Mesenchymal stem cell (in vitro differentiated cells and primary cell): Measurements from ENCODE around the gene FSTL3.
A peak's percentile ranks its signal among the peaks of the same experiment; 100 is the strongest.
"Not testable (repeated sequence)": the region's sequence is repeated elsewhere in the genome, so short reads cannot be mapped to it uniquely, and the experiment has no call there.

Experiments
- DNase-seq: peaks from one replicate; pipeline ENCODE4 v3.0.0-alpha.2; 2013
- H2AFZ ChIP-seq: one replicate; pipeline ENCODE4 v1.6.1; 2013; ENCODE audit warnings: low read depth, mild to moderate bottlenecking, control low read depth, inconsistent platforms, low read length, moderate library complexity
- H2AK5ac ChIP-seq: 2 replicates; pipeline ENCODE4 v1.6.1; 2013; ENCODE audit warnings: low read length, moderate library complexity, mild to moderate bottlenecking, inconsistent platforms; ENCODE audit not compliant: severe bottlenecking
- H2BK120ac ChIP-seq: one replicate; pipeline ENCODE4 v1.6.1; 2013; ENCODE audit warnings: low read depth, mild to moderate bottlenecking, inconsistent platforms, low read length, moderate library complexity
- H2BK12ac ChIP-seq, 2 experiments: one replicate each; pipeline ENCODE4 v1.6.1; 2013; ENCODE audit warnings: inconsistent platforms in 2 of 2, low read length in 2 of 2, mild to moderate bottlenecking in 2 of 2, moderate library complexity in 2 of 2, control low read depth in 1 of 2
- H2BK15ac ChIP-seq: one replicate; pipeline ENCODE4 v1.6.1; 2013; ENCODE audit warnings: mild to moderate bottlenecking, low read depth, inconsistent platforms; ENCODE audit not compliant: poor library complexity, severe bottlenecking
- H2BK5ac ChIP-seq: 2 replicates; pipeline ENCODE4 v1.6.1; 2013; ENCODE audit warnings: low read depth, mild to moderate bottlenecking, low read length, control low read depth, inconsistent platforms; ENCODE audit not compliant: poor library complexity, severe bottlenecking
- H3K14ac ChIP-seq, 2 experiments: one replicate each; pipeline ENCODE4 v1.6.1; 2013; ENCODE audit warnings: inconsistent platforms in 2 of 2, low read length in 2 of 2, control low read depth in 1 of 2, mild to moderate bottlenecking in 1 of 2, moderate library complexity in 1 of 2
- H3K18ac ChIP-seq, 2 experiments: one replicate each; pipeline ENCODE4 v1.6.1; 2013; ENCODE audit warnings: inconsistent platforms in 2 of 2, low read length in 2 of 2, control low read depth in 1 of 2, low read depth in 1 of 2, mild to moderate bottlenecking in 1 of 2
- H3K23ac ChIP-seq, 2 experiments: one replicate each; pipeline ENCODE4 v1.6.1; 2013; ENCODE audit warnings: inconsistent platforms in 2 of 2, low read length in 2 of 2, mild to moderate bottlenecking in 2 of 2, moderate library complexity in 2 of 2, control low read depth in 1 of 2
- H3K27ac ChIP-seq: 2 replicates; pipeline ENCODE4 v1.5.1; 2013; ENCODE audit warnings: mild to moderate bottlenecking, moderate library complexity, low read length, control low read depth, inconsistent platforms; ENCODE audit not compliant: poor library complexity, severe bottlenecking
- H3K27me3 ChIP-seq, 2 experiments: 2 replicates each; pipeline versions ENCODE4 v1.6.1 to v1.7.0; 2013; ENCODE audit warnings: low read length in 2 of 2, mild to moderate bottlenecking in 2 of 2, moderate library complexity in 2 of 2, control low read depth in 1 of 2, inconsistent platforms in 1 of 2; ENCODE audit not compliant: control insufficient read depth in 1 of 2, insufficient read depth in 1 of 2
- H3K36me3 ChIP-seq, 2 experiments: 2 replicates each; pipeline versions ENCODE4 v1.6.1 to v1.7.0; 2013; ENCODE audit warnings: low read length in 2 of 2, control low read depth in 1 of 2, inconsistent platforms in 1 of 2, low read depth in 1 of 2, mild to moderate bottlenecking in 1 of 2; ENCODE audit not compliant: insufficient read depth in 2 of 2, control insufficient read depth in 1 of 2
- H3K4ac ChIP-seq, 2 experiments: one replicate each; pipeline ENCODE4 v1.6.1; 2013; ENCODE audit warnings: inconsistent platforms in 2 of 2, low read length in 2 of 2, mild to moderate bottlenecking in 2 of 2, moderate library complexity in 2 of 2, control low read depth in 1 of 2, low read depth in 1 of 2
- H3K4me1 ChIP-seq: 2 replicates; pipeline ENCODE4 v1.6.1; 2013; ENCODE audit warnings: low read depth, low read length, control low read depth; ENCODE audit not compliant: control insufficient read depth, insufficient read depth
- H3K4me2 ChIP-seq: 2 replicates; pipeline ENCODE4 v1.6.1; 2013; ENCODE audit warnings: low read length, mild to moderate bottlenecking, inconsistent platforms; ENCODE audit not compliant: poor library complexity, severe bottlenecking
- H3K4me3 ChIP-seq, 2 experiments: 2 replicates each; pipeline versions ENCODE4 v1.5.1 to v1.7.0; 2013; ENCODE audit warnings: low read length in 2 of 2, mild to moderate bottlenecking in 2 of 2, control low read depth in 1 of 2, low read depth in 1 of 2; ENCODE audit not compliant: insufficient read depth in 1 of 2
- H3K79me1 ChIP-seq: replicated peaks from 2 replicates; pipeline ENCODE4 v1.6.1; 2013; ENCODE audit warnings: mild to moderate bottlenecking, control low read depth, low read length, inconsistent platforms; ENCODE audit not compliant: poor library complexity, severe bottlenecking
- H3K9ac ChIP-seq: 2 replicates; pipeline ENCODE4 v1.7.0; 2013; ENCODE audit warnings: mild to moderate bottlenecking, low read length, moderate library complexity
- H3K9me3 ChIP-seq: 2 replicates; pipeline ENCODE4 v1.7.0; 2013; ENCODE audit warnings: mild to moderate bottlenecking, low read length; ENCODE audit not compliant: control insufficient read depth
- H4K8ac ChIP-seq: one replicate; pipeline ENCODE4 v1.6.1; 2013; ENCODE audit warnings: inconsistent platforms, mild to moderate bottlenecking, low read length, moderate library complexity
- H4K91ac ChIP-seq: one replicate; pipeline ENCODE4 v1.6.1; 2013; ENCODE audit warnings: mild to moderate bottlenecking, low read length, inconsistent platforms
- WGBS: methylation state at CpG from one replicate; pipeline ENCODE4 v1.1.7; 2013; ENCODE audit warnings: mixed read lengths; 5-methylcytosine and 5-hydroxymethylcytosine counted together

The FSTL3 gene

DNA sequence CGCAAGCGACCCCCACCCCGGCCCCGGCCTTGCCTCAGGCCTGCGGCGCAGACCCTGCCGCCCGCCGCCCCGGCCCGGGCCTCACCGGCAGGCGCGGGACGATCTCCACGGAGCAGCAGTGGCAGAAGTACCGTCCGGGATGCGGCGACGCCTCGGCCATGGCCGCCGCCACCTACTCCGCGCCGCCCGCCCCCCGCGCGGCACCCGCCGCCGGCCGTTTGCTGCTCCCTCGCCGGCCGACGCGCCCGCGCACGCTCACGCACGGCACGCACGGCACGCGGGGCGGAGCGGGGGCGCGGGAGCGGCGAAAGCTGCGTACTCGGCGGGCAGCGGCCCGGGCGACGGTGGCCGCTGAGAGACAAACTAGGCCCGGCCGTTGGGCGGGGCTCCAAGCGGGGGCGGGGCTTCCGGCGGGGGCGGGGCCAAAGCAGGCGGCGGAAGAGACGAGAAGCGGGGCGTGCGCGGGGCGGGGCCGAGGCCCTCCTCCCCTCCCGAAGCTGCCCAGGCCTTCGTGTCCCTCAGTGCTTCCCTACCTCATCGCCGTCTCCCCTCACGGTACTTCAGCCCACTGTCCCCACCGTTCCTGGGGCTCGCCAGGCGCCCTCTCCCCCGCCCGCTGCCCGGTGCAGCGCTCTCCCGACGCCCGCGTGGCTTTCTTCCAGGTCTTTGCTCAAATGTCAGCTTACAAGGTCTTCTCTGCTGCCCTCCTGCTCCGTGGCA is 13.1 kb upstream of the FSTL3 start, which contains the start of gene RNF126:
Gene RNF126 (minus strand): TSS at position 253 of the 720 bp plus-strand sequence. CDS start 93 bp downstream, at position 160.
- Histone ChIP-seq H2BK5ac (peak within 1 kb of the TSS; percentile 50), H3K23ac (peak within 1 kb of the TSS; percentile 75 to 82), H3K79me1 (peaks cover 1% of the 10 kb centered on the region), H3K4me2 (peak within 1 kb of the TSS; percentile 59), H2BK12ac (peak within 1 kb of the TSS; percentile 51 to 95), H4K8ac (peak within 1 kb of the TSS; percentile 100), H3K14ac (peak within 1 kb of the TSS; percentile 83 to 97), H3K36me3 (peaks cover 0 to 34% of the 10 kb centered on the region in 2 experiments), H3K4me1 (peaks cover 38% of the 10 kb centered on the region), H3K18ac (peak within 1 kb of the TSS; percentile 95 to 97), H3K4ac (peak within 1 kb of the TSS; percentile 97), H4K91ac (peak within 1 kb of the TSS; percentile 97), H3K27me3 (no peaks in the 10 kb centered on the region), H2BK120ac (peak within 1 kb of the TSS; percentile 64), H3K9ac (peak within 1 kb of the TSS; percentile 90), H3K9me3 (no peaks in the 10 kb centered on the region), H3K27ac (peak within 1 kb of the TSS; percentile 67), H3K4me3 (peak within 1 kb of the TSS; percentile 90 to 98), H2BK15ac (peak within 1 kb of the TSS; percentile 78), H2AK5ac (peak within 1 kb of the TSS; percentile 99), H2AFZ (peak within 1 kb of the TSS; percentile 90)
- 7% methylated on average over 68 of the region's 97 CpGs for WGBS
- DNase-seq, result peak; percentile 86

DNA sequence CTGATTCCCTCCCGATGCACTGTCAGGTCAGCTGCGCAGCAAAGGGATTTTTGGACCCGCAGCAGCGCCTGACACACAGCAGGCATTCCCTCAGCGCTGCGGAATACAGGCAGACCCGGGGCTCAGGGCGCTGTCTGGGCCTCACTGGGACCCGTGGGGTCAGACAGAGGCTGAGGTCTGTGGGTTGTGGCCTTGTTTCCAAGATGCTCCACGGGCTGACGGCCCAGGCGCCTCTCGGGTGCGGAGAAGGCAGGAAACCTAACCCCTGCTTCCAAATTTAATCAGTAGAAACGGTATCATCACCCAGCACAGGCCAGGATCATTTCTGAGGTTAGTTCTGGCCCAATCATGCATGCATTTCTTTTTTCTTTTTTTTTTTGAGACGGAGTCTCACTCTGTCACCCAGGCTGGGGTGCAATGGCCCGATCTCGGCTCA is 12.5 kb upstream of the FSTL3 start:
- Histone ChIP-seq H4K91ac (peak overlapping the region; percentile 97), H4K8ac (peak overlapping the region; percentile 100), H3K4ac (peak overlapping the region; percentile 97), H3K9me3 (no peaks in the 10 kb centered on the region), H2BK5ac (no peak overlapping the region), H2BK15ac (peak overlapping the region; percentile 78), H3K4me2 (peak overlapping the region; percentile 59), H2BK12ac (peak overlapping the region; percentile 51 to 95), H3K36me3 (peaks cover 0 to 28% of the 10 kb centered on the region in 2 experiments), H2AFZ (peak overlapping the region; percentile 90), H3K79me1 (peaks cover 1% of the 10 kb centered on the region), H2BK120ac (no peak overlapping the region), H3K23ac (no peak overlapping the region), H3K14ac (peak overlapping the region in 1 of 2 experiments; percentile 68), H3K4me1 (peaks cover 34% of the 10 kb centered on the region), H3K9ac (peak overlapping the region; percentile 86), H3K4me3 (peak overlapping the region; percentile 48 to 78), H3K18ac (peak overlapping the region; percentile 95 to 97), H2AK5ac (peak overlapping the region; percentile 99), H3K27me3 (no peaks in the 10 kb centered on the region), H3K27ac (peak overlapping the region; percentile 67)
- no peak for DNase-seq
- WGBS, result 87% methylated on average over 18 of the region's 18 CpGs

DNA sequence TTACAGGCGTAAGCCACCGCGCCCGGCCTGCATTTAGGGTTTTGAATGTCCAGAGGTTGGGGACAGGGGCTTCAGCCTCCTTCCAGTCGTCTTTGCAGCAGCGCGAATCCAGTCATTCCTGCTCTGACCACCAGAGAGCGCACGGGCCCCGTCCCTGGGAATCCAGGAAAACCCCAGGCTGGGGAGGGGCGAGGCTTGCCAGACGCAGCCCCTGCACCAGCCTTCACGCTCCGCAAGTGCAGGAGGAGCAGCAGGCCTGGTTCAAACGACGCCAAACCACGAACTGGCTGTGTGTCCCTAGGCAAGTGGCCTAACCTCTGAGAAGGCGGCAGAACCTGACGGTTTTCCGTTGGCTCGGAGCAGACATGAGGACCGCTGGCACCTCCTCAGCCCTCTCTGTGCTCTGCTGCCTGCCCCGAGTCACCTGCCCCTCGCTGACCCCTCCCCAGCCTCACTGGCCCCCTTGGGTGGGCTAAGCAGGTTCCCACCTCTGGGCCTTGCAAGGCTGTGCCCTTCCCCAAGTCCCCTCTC is 11.2 kb upstream of the FSTL3 start:
- Histone ChIP-seq H3K4me2 (peak overlapping the region; percentile 4), H3K4me3 (peak overlapping the region in 1 of 2 experiments; percentile 63), H2AK5ac (no peak overlapping the region), H3K27ac (no peak overlapping the region), H3K23ac (no peak overlapping the region), H3K9me3 (no peaks in the 10 kb centered on the region), H2AFZ (peak overlapping the region; percentile 11), H3K4me1 (peaks cover 28% of the 10 kb centered on the region), H3K36me3 (peaks cover 0 to 15% of the 10 kb centered on the region in 2 experiments), H3K27me3 (no peaks in the 10 kb centered on the region), H3K4ac (no peak overlapping the region), H3K18ac (peak overlapping the region in 1 of 2 experiments; percentile 5), H4K91ac (no peak overlapping the region), H2BK5ac (no peak overlapping the region), H2BK120ac (no peak overlapping the region), H3K9ac (peak overlapping the region; percentile 86), H3K14ac (no peak overlapping the region), H4K8ac (peak overlapping the region; percentile 93), H2BK15ac (no peak overlapping the region), H3K79me1 (peaks cover 1% of the 10 kb centered on the region), H2BK12ac (peak overlapping the region in 1 of 2 experiments; percentile 16)
- WGBS, result 15% methylated on average over 24 of the region's 24 CpGs
- DNase-seq, result peak; percentile 84

DNA sequence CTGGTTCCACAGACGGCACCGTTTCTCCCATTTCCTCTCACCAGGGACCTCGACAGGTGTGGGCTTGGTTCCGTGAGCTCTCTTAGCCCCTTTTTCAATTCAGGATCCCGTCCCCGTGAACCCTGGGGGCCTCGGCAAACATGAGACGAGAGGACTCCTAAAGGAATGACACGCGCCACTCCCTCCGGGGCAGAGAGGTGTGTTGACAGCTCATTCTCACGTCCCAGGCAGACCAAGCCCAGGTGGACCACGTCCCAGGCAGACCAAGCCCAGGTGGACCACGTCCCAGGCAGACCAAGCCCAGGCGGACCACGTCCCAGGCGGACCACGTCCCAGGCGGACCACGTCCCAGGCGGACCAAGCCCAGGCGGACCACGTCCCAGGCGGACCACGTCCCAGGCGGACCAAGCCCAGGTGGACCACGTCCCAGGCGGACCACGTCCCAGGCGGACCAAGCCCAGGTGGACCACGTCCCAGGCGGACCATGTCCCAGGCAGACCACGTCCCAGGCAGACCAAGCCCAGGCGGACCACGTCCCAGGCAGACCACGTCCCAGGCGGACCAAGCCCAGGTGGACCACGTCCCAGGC is 9.1 kb upstream of the FSTL3 start:
- H3K4me2 ChIP-seq, H2BK15ac ChIP-seq, H4K91ac ChIP-seq, H3K4me3 ChIP-seq, H2AK5ac ChIP-seq, H3K79me1 ChIP-seq, H2BK12ac ChIP-seq, H3K23ac ChIP-seq, H4K8ac ChIP-seq, H2BK5ac ChIP-seq, H2BK120ac ChIP-seq, H2AFZ ChIP-seq, H3K4ac ChIP-seq, H3K14ac ChIP-seq, H3K9ac ChIP-seq, H3K36me3 ChIP-seq, DNase-seq, H3K27ac ChIP-seq, H3K9me3 ChIP-seq, H3K27me3 ChIP-seq, H3K18ac ChIP-seq: not testable (repeated sequence)
- WGBS, result 85% methylated on average over 33 of the region's 38 CpGs
- peaks cover 11% of the 10 kb centered on the region for H3K4me1 ChIP-seq
